ENCODE measurements around the gene CADM1.

- TF ChIP-seq CTCF (IDR thresholded peaks at IDR 0.05; ENCODE audit: low read length) (no peak), EZH2 (optimal IDR thresholded peaks at IDR 0.05; ENCODE audit: low read depth, low read length) (no peak), EZH2phosphoT487 (IDR thresholded peaks at IDR 0.05; ENCODE audit: low read length) (no peak)
These were observed 154.7 kb downstream of the CADM1 start for GRCh38 chr11:115349335-115350017.
